Erythroblast (primary cell): ENCODE measurements around the gene GOLGA6B.
"Not testable (repeated sequence)": the region's sequence is repeated elsewhere in the genome, so short reads cannot be mapped to it uniquely, and the experiment has no call there.

Experiments used
- GATA1 ChIP-seq: IDR thresholded peaks from 2 replicates; pipeline ENCODE4 v1.6.1; 2011; ENCODE audit warnings: low read depth, mild to moderate bottlenecking, control low read depth, low read length, moderate library complexity
- POLR2A ChIP-seq: IDR thresholded peaks from 2 replicates; pipeline ENCODE4 v1.6.1; 2011; ENCODE audit warnings: mild to moderate bottlenecking, low read length

DNA sequence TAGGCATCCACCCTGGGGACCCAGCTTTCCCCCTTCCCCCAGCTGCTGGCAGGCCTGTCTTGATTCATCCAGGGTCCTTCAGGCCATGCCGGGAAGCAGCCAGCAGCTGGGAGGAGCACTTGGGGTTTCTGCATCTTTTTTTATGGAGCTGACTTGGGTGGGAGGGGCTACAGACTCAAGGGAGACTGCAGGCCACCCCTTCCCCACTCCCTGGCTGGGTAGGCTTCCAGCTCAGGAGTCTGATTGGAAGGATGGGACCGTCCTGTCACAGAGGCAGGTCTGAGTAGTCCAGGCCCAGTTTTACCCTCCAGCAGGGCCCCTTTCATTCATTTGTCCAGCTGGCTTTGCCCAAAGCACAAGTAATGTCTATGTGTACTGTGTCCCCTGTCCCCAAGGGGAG is 12.2 kb upstream of the GOLGA6B start:
- TF ChIP-seq POLR2A, GATA1: not testable (repeated sequence)
